A549 (cell line): ENCODE measurements around the gene POR.

Experiments used
- MAX ChIP-seq: IDR thresholded peaks from 2 replicates; pipeline ENCODE4 v1.6.1; 2012
- MAZ ChIP-seq: fragments of 150-350 bp; IDR thresholded peaks from 2 replicates; pipeline ENCODE4 v1.6.1; 2014; ENCODE audit warnings: antibody characterized with exemption, low read depth, low read length, borderline replicate concordance
- POLR2A ChIP-seq: IDR thresholded peaks from 2 replicates; pipeline ENCODE4 v1.6.1; 2012; ENCODE audit warnings: mild to moderate bottlenecking, low read length
- RAD21 ChIP-seq, 2 experiments: fragments of >200 bp in 1 of 2; sonication (Bioruptor Twin) in 1 of 2; formaldehyde crosslinking in 1 of 2; IDR thresholded peaks in 1 of 2; conservative IDR thresholded peaks in 1 of 2; 2 replicates in 1 of 2; 3 replicates in 1 of 2; pipeline ENCODE4 v1.6.1; 2012 to 2018; ENCODE audit warnings: inconsistent platforms in 1 of 2
- TF ChIP-seq, protein P1 (sequence below): fragments of >200 bp; sonication (Bioruptor Twin); formaldehyde crosslinking; IDR thresholded peaks from 3 replicates; pipeline ENCODE4 v1.5.1; 2016

DNA sequence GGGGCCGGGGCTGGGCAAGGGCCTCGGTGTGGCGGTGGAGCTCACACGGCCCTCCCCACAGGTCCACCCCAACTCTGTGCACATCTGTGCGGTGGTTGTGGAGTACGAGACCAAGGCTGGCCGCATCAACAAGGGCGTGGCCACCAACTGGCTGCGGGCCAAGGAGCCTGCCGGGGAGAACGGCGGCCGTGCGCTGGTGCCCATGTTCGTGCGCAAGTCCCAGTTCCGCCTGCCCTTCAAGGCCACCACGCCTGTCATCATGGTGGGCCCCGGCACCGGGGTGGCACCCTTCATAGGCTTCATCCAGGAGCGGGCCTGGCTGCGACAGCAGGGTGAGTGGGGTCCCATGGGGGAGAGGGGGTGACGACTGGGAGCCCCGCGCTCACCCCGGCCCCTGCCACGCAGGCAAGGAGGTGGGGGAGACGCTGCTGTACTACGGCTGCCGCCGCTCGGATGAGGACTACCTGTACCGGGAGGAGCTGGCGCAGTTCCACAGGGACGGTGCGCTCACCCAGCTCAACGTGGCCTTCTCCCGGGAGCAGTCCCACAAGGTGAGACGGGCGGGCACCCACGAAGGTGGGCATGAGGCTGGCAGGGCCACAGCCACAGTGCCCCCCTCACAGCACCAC lies 70.7 kb downstream of the POR start:
- TF ChIP-seq, protein P1, sequence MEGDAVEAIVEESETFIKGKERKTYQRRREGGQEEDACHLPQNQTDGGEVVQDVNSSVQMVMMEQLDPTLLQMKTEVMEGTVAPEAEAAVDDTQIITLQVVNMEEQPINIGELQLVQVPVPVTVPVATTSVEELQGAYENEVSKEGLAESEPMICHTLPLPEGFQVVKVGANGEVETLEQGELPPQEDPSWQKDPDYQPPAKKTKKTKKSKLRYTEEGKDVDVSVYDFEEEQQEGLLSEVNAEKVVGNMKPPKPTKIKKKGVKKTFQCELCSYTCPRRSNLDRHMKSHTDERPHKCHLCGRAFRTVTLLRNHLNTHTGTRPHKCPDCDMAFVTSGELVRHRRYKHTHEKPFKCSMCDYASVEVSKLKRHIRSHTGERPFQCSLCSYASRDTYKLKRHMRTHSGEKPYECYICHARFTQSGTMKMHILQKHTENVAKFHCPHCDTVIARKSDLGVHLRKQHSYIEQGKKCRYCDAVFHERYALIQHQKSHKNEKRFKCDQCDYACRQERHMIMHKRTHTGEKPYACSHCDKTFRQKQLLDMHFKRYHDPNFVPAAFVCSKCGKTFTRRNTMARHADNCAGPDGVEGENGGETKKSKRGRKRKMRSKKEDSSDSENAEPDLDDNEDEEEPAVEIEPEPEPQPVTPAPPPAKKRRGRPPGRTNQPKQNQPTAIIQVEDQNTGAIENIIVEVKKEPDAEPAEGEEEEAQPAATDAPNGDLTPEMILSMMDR, result no peak
- no peak for TF ChIP-seq POLR2A
- TF ChIP-seq RAD21 (conservative IDR thresholded peaks at IDR 0.05 in 1 of 2, IDR thresholded peaks at IDR 0.05 in 1 of 2), result no peak
- TF ChIP-seq MAZ, result no peak
- no peak for TF ChIP-seq MAX
